Activated CD8-positive, alpha-beta memory T cell treated with anti-CD3 and anti-CD28 coated beads, Interleukin-2, amount 50 U/mL, for 4 hours (primary cell): ENCODE measurements around the gene KCNJ11.
"Not testable (repeated sequence)": the region's sequence is repeated elsewhere in the genome, so short reads cannot be mapped to it uniquely, and the experiment has no call there.

Experiments used
- DNase-seq: peaks from one replicate; pipeline ENCODE4 v3.0.0-alpha.2; 2020

The KCNJ11 gene

GRCh38 chr11:17388609-17389210 lies at the start of gene KCNJ11:
Gene KCNJ11 (minus strand): TSS chr11:17388659. CDS start chr11:17388091, 568 bp downstream.
- DNase-seq: no peak

GRCh38 chr11:17437366-17437765 lies 48.9 kb upstream of the KCNJ11 start:
- DNase-seq: no peak

GRCh38 chr11:17434108-17434507 lies 45.6 kb upstream of the KCNJ11 start:
- no peak for DNase-seq

- no peak for DNase-seq
Measured at GRCh38 chr11:17432002-17432401, 43.5 kb upstream of the KCNJ11 start.

GRCh38 chr11:17431139-17431538 lies 42.7 kb upstream of the KCNJ11 start:
- DNase-seq: no peak

- DNase-seq: no peak
Measured at GRCh38 chr11:17430616-17431015, 42.2 kb upstream of the KCNJ11 start.

- DNase-seq: no peak
Measured at GRCh38 chr11:17428925-17429324, 40.5 kb upstream of the KCNJ11 start.

GRCh38 chr11:17428261-17428660 lies 39.8 kb upstream of the KCNJ11 start:
- DNase-seq: no peak

GRCh38 chr11:17426233-17426632 lies 37.8 kb upstream of the KCNJ11 start:
- DNase-seq: not testable (repeated sequence)

- DNase-seq: no peak
Measured at GRCh38 chr11:17423533-17424310, 35.3 kb upstream of the KCNJ11 start.

- DNase-seq: no peak
Measured at GRCh38 chr11:17421781-17422180, 33.3 kb upstream of the KCNJ11 start.

- no peak for DNase-seq
Measured at GRCh38 chr11:17418444-17419081, 30.1 kb upstream of the KCNJ11 start.

GRCh38 chr11:17416492-17416891 lies 28.0 kb upstream of the KCNJ11 start:
- DNase-seq: no peak

GRCh38 chr11:17415523-17416104 lies 27.2 kb upstream of the KCNJ11 start:
- no peak for DNase-seq

- DNase-seq: no peak
Measured at GRCh38 chr11:17414992-17415391, 26.5 kb upstream of the KCNJ11 start.

GRCh38 chr11:17414317-17414737 lies 25.9 kb upstream of the KCNJ11 start:
- DNase-seq: no peak

GRCh38 chr11:17413414-17414316 lies 25.2 kb upstream of the KCNJ11 start:
- no peak for DNase-seq

GRCh38 chr11:17412488-17413180 lies 24.2 kb upstream of the KCNJ11 start:
- no peak for DNase-seq

- no peak for DNase-seq
Measured at GRCh38 chr11:17411418-17411817, 23.0 kb upstream of the KCNJ11 start.

GRCh38 chr11:17410606-17411379 lies 22.3 kb upstream of the KCNJ11 start:
- DNase-seq: no peak

- no peak for DNase-seq
Measured at GRCh38 chr11:17408641-17409040, 20.2 kb upstream of the KCNJ11 start.
